Dermis blood vessel endothelial cell (primary cell): ENCODE results near the gene TRPV2. TPM values are rescaled to one million over a fixed set of nuclear protein-coding genes. Genes with fewer than 3 reads are reported as not detected.
"Not testable (repeated sequence)": the region's sequence is repeated elsewhere in the genome, so short reads cannot be mapped to it uniquely, and the experiment has no call there.

ENCODE experiments used
- DNase-seq: peaks from one replicate; pipeline ENCODE4 v3.0.0; 2010
- total RNA-seq: library from RNA; depleted of rRNA; stranded (reverse); fragments of >200 nt; gene quantifications from 2 replicates; pipeline ENCODE4 v1.2.3, GENCODE V29; 2014

The TRPV2 gene
- total RNA-seq, 1 donor from 2014 or later, result 48.8 TPM

DNA sequence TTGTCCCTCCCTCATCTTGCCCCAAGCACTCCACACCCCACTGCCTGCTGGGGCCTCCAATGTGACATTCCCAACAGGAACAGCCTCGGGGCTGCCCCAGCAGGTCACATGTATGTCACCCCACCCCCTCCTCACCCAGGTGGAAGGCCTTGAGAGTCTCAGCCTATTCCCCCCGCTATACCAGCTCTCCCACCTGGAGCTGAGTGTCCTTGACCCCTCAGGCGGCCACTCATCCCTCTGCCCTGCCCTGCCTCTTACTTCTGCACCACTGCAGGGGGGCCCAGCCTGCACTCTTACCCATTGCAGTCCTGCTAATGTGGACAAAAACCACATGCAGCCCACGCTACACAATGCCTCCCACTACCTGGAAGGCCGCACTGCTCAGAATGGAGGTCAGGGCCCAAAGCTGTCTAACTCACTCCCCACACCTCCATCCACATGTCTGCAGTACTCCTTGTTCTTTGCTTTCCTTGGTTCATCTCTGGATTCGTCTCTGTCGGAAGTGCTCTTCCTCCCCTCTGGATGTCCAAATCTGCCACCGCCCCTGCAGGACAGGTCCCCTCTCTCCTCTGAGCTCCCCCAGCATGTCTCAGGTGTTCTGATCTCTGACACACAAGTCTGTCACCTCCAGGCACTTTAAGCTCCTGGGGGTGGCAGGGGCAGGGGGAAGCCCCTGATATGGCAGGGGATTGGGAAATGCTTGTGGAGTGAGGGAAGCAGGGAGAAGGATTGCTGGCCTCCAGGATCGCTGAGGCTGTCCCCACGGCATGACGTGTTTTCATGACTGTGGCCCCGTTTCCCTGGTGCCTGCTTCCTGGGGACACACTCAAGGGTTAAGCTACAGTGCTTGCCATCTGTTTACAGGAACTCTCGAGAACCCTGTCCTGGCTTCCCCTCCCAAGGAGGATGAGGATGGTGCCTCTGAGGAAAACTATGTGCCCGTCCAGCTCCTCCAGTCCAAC, 20.8 kb downstream of the TRPV2 start:
- no peak for DNase-seq

DNA sequence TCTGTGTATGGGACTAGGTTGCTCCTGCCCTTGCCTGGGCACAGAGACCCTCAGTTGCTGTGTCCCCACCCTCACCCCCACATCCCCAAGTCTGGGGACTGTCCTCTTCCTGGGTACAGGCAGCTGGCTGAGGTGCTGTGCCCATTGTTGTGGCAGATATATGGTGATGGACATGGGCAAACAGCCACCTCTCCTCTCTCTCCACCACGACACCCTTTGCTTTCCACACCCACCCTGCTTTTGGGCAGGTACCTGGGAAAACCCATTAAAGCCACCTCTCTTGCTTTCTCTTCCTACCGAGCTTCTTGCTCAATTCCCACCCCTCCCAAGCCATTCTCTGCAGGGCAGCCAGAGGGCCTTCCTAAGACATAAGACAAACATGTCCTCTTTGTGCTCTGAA, 21.7 kb downstream of the TRPV2 start:
- DNase-seq, result no peak

DNA sequence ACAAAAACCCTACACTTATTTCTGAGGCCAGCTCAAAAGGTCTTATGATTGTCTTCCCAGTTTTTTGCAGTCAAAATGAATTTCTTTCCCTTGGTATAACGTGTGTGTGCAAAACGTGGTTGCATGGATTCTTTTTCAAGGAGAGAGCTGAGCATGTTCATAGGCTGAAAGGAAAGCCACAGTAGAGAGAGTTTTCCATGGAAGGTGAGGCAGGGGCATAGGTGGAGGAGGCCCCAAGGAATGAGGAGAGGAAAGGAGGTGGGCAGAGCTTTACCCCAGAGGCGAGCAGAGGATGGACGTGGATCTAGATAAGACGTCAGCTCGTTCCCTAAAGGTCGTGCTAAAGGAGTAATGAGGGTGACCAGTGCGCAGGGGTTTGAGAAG, 22.8 kb downstream of the TRPV2 start:
- DNase-seq, result no peak

DNA sequence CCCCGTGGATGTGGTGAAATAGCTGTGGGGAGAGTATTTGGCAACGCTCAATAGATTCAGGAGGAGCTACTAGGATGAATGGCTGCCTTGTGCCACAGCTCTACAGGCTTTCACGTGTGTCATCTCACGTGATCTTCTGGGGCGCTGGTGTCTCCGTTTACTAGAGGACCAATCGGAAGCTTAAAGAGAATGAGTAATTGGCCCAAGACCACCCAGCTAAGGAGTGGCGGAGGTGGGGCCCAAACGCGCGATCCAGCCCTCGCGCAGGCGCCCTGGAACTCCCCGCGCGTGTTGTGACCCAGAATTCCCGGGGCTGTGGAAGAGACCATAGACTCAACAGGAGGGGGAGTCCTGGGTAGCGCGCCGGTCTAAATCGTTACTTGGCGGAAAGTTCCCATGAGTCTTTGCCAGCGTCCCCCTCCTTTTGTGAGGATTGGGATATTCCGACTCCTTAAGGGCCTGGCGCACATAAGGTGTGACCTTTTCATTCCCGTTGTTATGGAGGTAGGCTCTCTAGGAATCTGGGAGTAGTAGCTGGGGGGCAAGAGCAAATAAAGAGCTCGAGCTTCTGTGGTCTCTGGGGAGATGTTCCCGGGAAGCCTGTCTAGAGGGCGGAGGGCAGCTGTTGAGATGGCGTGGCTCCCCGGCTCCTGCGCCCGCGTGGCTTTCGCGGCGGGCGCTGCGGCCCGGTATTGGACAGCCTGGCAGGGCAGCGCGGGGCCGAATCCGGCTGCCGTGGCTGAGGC, 23.4 kb downstream of the TRPV2 start:
- peak; percentile 100 for DNase-seq

DNA sequence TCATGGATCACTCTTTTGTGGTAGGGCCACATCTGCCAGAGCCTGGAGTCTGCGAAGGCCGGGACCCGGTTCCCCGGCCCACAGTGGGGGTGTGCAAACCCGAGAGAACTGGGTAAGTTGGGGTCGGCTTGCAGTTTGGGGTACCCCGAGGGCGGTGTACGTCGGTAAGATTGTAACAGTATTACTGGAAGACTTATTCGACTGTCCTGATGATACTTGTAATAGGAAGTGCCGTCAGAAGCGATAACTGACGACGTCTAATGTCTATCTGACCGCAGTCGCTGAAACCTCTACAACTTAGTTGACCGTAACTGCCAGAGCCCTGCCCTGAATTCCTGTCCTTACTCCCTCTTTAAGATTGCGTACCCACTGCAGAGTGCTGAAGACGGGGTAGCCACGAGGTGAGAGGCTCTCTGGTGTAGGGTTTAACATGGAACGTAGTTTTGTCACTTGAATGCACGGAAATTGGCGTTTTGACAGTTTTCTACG, 24.0 kb downstream of the TRPV2 start:
- peak; percentile 45 for DNase-seq

DNA sequence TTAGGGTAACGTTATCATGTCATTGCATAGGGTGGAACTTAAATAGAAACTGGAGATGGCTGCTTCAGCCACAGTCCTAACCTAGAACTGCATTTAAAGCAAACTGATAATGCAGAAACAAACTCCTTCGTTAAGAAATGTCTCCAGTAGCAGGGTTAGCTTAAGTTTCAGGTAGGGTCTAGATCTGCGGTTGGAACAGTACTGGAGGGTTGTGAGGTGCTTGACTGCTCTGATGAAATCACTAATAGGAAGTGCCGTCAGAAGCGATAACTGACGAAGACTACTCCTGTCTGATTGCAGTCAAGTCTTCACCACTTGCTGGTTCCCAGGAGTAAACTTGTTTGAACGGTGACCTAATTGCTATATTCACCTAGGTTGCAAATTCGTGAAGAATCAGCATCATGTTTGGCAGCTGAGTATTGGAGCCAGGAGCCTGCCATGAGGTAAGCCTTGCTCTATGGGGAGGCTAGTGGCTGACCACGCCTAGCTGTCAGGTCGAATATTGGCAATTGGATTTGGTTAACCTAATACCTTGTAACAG, 24.5 kb downstream of the TRPV2 start:
- DNase-seq, result peak; percentile 49

DNA sequence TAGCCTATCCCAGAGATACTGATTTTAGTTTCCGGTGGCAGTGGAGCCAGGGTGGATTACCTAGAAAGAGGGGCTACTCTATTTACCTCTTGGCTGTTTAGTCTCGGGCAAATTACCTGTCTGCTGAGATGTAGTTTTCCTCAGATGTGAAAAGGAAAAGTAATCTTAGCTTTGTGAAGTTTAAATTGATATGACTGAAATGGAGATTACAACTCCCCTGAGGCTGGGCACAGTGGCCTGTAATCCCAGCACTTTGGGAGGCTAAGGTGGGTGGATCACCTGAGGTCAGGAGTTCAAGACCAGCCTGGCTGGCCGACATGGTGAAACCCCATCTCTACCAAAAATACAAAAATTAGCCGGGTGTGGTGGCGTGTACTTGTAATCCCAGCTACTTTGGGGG, 25.0 kb downstream of the TRPV2 start:
- DNase-seq, result not testable (repeated sequence)

DNA sequence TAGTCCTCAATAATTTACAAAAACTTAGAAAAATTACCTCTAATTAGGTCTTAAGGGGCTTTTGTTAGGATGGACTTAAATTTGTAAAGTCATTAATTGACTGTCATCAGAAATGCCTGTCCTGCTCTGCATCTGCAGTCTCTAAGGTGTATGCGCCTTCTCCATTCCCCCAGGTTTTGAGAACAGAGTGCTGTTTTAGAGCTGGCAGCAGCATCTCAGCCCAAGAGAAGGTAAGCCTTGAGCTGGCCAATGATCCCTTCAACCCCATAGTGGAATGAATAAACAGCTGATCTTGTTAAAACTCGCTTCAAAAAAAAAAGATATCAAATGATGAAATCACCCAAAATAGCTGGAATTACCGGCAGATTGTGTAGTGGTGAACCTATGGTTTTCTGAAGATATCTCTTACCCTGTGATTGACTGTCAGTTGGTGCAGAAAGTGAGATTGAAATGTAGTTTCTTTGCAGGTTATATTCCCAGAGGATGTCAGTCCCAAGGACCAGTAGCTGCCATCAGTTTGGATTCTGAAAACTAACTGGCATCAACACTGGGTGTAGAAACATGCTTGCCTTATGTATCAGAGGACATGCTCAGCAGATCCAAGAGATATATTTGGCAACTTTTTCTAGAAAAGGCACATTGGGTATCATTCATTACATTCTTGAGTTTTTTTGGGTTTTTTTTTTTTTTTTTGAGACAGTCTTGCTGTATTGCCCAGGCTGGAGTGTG, 25.7 kb downstream of the TRPV2 start:
- no peak for DNase-seq

DNA sequence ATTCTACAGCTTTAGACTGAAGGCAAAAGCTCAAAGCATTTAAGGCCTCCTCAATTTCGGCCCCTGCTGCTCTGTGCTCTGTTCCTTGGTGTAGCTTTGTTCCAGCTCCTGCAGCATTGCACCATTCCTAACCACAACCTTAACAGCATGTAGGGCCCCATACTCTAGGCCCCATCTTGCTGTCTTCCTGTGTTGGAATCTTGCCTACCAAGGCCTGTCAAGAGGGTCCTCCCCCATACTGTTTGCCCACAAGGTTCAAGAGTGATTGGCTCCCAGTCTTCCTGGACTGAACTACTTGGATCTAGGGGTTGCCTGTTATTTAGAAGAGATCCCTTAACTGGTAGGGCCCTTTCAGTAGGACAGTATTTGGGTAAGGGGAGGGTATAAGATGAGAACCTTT, 26.8 kb downstream of the TRPV2 start:
- DNase-seq, result no peak

DNA sequence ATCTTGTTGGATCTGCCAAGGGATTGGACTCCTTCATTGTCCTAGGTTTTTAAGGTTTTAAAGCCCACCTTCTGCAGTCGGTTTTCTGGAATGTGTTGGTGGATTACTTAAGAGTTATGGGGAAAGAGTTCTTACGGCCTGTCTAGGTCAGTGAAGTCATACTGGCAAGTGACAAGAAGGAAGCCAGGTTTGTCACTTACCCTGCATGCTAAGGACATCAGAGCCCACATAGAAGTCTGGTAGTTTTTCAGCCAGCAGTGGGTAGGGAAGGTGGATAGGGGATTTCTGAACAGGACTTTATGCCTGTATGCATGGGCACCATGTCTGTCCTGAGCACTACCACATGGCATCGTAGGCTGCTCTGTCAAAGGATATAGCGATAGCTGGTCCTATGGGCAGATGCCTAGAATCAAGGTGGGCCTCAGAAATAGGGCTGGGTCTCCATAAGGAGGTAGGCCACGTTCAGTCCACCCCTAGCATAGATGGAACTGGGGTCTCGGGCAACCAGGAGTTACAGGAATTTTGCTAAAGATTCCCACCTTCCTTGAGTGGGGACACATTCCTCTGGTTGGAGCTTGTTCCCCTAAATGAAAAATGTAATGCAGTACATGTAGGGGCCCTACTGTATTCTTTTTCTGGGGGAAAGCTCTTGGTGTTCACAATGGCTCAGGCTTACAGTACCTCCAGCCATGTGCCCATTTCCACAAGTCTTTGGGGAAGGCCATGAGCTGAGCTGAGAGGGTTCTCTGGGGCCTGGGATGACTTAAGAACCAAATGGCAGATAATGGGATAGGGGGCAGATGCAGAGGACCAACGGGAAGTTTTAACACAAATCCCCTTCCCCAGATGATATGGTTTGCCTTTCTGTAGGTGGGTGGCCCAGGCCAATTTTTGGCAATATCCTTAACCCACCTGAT, 27.5 kb downstream of the TRPV2 start:
- DNase-seq, result no peak

DNA sequence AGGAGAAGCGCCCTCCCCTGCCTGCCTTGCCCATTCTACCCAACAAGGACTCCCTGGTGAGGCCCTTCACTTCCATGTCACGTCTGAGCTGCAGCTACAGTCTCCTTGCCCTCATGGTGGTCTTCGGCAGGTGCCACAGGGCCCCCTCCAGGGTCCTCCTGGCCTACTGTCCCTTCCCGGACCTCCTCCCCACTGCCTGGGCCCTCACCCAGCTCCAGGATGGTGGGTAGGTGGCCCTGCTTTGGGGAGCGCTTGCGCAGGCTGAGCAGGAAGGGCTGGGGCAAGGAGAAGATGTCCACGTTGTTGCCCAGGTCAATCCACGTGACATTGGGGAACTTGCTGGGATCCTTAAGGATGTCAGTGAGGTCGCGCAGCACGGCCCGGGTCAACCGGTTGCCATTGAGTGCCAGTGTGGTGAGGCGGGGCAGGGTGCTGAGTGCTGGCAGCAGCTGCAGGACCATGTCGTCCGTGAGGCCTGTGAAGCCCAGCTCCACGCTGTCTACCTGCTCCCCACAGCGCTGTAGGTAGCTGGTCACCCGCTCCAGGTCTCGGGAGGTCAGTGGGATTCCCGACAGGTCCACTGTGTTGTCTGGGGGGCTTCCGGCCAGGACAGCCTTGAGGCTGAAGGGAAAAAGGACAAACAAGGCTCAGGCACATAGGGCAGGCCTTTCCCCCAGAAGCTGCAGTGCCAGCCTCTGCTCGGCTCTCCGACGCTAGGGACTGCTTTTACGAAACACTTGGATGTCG, 28.3 kb downstream of the TRPV2 start:
- DNase-seq, result no peak

DNA sequence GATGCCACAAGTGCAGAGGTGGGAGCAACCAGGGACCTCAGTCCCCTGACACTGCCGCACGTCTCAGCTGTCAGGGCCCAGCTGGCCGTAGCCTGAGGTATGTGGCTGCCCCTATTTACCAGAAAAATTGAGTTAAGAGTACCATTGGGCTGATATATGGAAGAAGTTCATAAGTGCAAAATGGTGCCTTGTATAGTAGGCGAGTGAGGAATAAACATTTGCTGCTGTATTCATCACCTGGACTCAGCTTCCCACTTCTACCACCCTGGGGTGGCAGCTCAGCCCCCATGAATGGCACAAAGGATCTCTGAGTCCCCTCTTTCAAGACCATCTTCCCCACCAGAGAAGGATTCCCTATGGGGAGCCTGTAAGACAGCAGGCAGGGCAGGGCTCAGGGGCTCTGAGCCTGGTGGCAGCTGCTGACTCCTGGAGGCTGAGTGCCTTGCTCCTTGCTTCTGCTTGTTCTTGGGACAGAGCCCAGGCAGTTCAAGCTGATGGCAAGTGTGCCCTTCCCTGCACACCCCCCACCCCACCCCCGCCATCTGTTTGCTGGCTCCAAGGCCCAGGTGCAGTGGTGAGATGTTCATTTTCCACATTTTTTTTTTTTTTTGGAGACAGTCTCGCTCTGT, 29.0 kb downstream of the TRPV2 start:
- no peak for DNase-seq

DNA sequence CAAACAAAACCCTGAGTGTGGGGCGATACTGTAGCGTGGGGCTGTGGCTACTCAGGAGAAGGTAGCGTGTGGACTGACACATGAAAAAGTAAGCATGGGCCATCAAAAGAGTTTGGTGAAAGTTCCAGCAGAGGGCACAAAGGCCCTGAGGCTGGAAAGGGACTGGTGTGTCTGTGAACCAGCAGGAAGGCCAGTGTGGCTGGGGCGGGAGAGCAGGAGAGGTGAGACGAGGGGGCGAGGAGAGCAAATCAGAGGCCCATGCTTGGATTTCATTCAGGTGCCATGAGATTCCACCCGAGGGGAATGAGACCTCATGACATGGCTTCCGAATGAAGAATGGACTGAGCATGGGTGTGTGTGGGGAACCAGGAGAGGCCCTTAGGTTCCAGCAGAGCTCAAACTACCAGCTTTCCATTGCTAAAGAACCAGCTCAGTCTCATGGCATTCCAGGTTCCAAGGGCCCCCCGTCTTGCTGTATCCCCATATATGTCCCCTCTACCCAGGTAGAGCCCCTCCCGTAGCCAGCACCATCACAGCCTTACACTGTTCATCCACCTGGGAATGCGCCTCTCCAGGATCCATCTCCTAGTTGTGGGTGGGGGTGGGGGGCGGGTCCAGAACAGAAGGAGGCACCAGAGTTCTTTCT, 31.1 kb downstream of the TRPV2 start:
- no peak for DNase-seq

DNA sequence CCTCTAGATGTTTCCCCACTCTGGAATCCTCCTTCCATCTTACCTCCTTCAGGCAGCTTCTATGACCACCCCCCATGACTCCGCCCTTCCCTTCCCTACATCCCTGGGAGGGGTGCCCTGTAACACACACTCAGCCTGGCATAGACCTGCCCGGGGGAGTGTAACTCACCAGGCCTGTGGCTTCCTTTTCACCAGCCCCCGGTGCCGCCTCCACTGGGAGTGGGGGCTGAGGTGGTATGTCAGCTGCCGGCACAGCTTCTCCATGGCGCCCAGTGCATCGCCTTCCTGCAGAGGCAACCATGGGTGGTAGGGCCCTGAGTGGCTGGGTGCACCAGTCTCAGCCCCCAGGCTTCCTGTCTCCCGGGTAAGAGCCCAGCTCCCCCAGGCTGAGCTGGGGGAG, 32.3 kb downstream of the TRPV2 start:
- no peak for DNase-seq

DNA sequence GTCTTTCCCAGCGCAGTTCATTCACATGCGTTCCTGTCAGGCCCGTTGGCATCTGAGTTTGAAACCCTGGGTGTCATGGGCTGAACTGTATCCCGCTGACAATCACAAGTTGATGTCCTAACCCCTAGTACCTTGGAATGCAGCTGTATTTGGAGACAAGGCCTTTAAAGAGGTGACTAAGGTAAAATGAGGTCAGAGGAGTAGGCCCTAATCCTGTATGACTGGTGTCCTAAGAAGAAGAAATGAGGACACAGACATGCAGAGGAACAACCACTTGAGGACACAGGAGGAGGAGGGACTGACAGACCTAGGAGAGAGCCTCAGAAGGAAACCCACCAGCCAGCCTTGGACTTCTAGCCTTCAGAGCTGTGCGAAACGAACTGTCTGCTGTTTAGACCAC, 33.1 kb downstream of the TRPV2 start:
- DNase-seq, result no peak

DNA sequence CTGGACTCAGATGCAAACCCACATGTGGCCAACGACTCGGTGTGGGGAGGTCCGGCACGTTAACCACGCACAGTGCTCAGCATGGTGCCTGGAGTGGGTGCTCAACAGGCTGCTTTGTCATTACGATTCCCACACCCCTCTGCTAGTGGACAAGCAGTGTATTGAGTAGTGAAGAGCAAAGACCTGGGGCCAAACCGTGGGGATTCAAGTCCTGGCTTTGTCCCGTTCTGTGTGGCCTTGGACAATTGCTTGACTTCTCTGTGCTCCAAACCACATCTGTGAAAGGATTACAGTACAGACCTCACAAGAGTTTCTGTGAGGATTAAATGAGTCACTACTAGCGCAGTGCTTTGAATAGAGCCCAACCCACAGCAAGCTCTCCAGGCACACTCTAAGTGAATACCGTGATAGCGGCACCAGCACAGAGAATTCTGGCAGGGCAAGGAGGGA, 33.8 kb downstream of the TRPV2 start:
- no peak for DNase-seq

DNA sequence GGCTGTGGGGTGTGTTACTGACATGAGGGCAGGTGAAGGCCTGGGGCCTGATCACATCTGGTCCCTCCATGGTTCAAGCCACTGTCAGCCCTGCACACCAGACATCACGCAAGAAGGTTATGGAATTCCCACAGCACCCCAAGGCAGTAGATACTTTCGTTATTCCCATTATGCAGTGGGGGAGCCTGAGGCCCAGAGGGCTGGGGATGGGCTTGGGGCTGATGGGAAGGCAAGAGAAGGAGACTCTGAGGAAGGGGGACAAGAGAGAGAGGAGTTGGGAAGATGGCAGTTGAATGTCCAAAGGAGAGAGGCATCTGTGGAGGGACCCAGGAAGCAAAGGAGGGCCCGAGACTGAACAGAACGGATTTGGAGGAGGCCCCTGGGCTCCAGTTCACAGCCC, 34.7 kb downstream of the TRPV2 start:
- DNase-seq, result no peak

DNA sequence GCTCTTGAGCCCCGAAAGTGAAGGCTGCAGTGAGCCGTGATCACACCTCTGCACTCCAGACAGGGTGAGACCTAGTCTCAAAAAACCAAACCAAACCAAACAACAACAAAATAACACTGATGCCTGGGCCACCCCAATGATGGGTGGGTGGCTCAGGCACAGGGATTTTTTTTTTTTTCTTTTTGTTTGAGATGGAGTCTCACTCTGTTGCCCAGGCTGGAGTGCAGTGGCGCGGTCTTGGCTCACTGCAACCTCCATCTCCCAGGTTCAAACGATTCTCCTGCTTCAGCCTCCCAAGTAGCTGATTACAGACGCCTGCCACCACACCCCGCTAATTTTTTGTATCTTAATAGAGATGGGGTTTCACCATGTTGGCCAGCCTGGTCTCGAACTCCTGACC, 36.9 kb downstream of the TRPV2 start:
- DNase-seq, result not testable (repeated sequence)

DNA sequence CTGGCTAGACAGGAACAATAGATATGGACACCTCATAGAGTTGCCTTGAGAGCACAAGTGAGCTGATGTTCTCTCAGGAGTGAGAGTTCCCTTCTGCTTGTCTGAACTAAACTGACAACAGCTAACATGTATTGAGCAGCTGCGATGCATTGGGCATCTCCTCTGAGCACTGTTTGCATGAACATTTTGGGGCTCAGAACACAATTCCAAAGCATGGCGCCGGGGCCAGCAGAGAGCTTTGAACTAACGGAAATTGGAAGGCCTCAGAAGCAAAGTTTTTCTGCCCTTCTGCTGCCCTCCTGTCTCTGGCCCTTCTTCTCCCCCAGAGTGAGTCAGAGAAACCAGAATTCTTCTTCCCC, 38.1 kb downstream of the TRPV2 start:
- DNase-seq, result no peak
